GM12873 (cell line): ENCODE results near the gene PARP15.

Experiments used
- CTCF ChIP-seq: IDR thresholded peaks from 2 replicates; pipeline ENCODE4 v1.5.1; 2012; ENCODE audit warnings: low read depth, mild to moderate bottlenecking, moderate library complexity, low read length, control low read depth; ENCODE audit not compliant: insufficient read depth; ENCODE audit errors: missing control alignments

PARP15 gene

GRCh38 chr3:122576174-122576940 is 1.1 kb upstream of the PARP15 start:
- no peak for TF ChIP-seq CTCF

- TF ChIP-seq CTCF: no peak
These were observed 755 bp downstream of the PARP15 start for GRCh38 chr3:122578069-122578740.

- TF ChIP-seq CTCF: no peak
These were observed 3.0 kb downstream of the PARP15 start for GRCh38 chr3:122580470-122580869.

- TF ChIP-seq CTCF: no peak
These were observed 4.2 kb downstream of the PARP15 start for GRCh38 chr3:122581622-122582021.

GRCh38 chr3:122582390-122582789 is 4.9 kb downstream of the PARP15 start:
- TF ChIP-seq CTCF: no peak

GRCh38 chr3:122586098-122586497 is 8.6 kb downstream of the PARP15 start:
- TF ChIP-seq CTCF: no peak

GRCh38 chr3:122586773-122587485 is 9.5 kb downstream of the PARP15 start:
- TF ChIP-seq CTCF: no peak
